Panc1 (cell line): ENCODE measurements around the gene TAF4B. TPM values are rescaled to one million over a fixed set of nuclear protein-coding genes. Genes with fewer than 3 reads are reported as not detected.
"Not testable (repeated sequence)": the region's sequence is repeated elsewhere in the genome, so short reads cannot be mapped to it uniquely, and the experiment has no call there.

Experiments
- ATAC-seq: fragments of 200-7000 bp; cut with Tn5 transposase; 2 replicates; pipeline ENCODE4 v1.9.1; 2020; ENCODE audit warnings: mild to moderate bottlenecking, moderate library complexity
- BruUV-seq: library from RNA; stranded (reverse); fragments of 400-500 nt; replicated peaks from 2 replicates; lab custom pipeline; 2021; lab: Mats Ljungman, UMichigan
- CTCF ChIA-PET: fragments of 300-600 bp; sonication (Branson Sonifier 250); formaldehyde crosslinking; loops from one replicate; lab custom pipeline; 2022; ENCODE audit warnings: antibody characterized with exemption; lab: Charles Lee
- POLR2A ChIA-PET: fragments of 300-600 bp; sonication (Branson Sonifier 250); formaldehyde crosslinking; loops from one replicate; lab custom pipeline; 2022; ENCODE audit warnings: antibody characterized with exemption; lab: Charles Lee
- DNase-seq: peaks from one replicate; pipeline ENCODE4 v3.0.0-alpha.2; 2010; ENCODE audit warnings: low read depth, low spot score
- H3K27ac ChIP-seq: 2 replicates; pipeline ENCODE4 v1.5.1; 2011; ENCODE audit warnings: mild to moderate bottlenecking, low read length, inconsistent platforms
- H3K27me3 ChIP-seq: fragments of 200-500 bp; sonication (Bioruptor generic); 2 replicates; pipeline ENCODE4 v1.6.0; 2014; ENCODE audit warnings: low read length, inconsistent platforms; ENCODE audit not compliant: control insufficient read depth, insufficient read depth
- H3K36me3 ChIP-seq: fragments of 200-500 bp; sonication (Bioruptor generic); 2 replicates; pipeline ENCODE4 v1.5.1; 2014; ENCODE audit warnings: inconsistent platforms, mild to moderate bottlenecking, low read length, moderate library complexity; ENCODE audit not compliant: control insufficient read depth, insufficient read depth
- H3K4me1 ChIP-seq: 2 replicates; pipeline ENCODE4 v1.5.1; 2011; ENCODE audit warnings: inconsistent platforms, mild to moderate bottlenecking, low read length, moderate library complexity; ENCODE audit not compliant: control insufficient read depth, insufficient read depth
- H3K4me3 ChIP-seq, 2 experiments: 2 replicates each; pipeline ENCODE4 v1.5.1; 2011 to 2012; ENCODE audit warnings: low read depth in 2 of 2, low read length in 2 of 2, mild to moderate bottlenecking in 2 of 2, inconsistent platforms in 1 of 2, moderate library complexity in 1 of 2
- H3K9me3 ChIP-seq: fragments of 200-500 bp; sonication (Bioruptor generic); 2 replicates; pipeline ENCODE4 v1.5.1; 2014; ENCODE audit warnings: low read depth, mild to moderate bottlenecking, inconsistent platforms, low read length, moderate library complexity; ENCODE audit not compliant: control insufficient read depth, insufficient read depth
- POLR2AphosphoS5 ChIP-seq: IDR thresholded peaks from 2 replicates; pipeline ENCODE4 v1.6.1; 2012; ENCODE audit warnings: mild to moderate bottlenecking, low read depth, low read length, moderate library complexity
- SIN3A ChIP-seq: IDR thresholded peaks from 2 replicates; pipeline ENCODE4 v1.6.1; 2012; ENCODE audit warnings: low read depth, mild to moderate bottlenecking, low read length, moderate library complexity, borderline replicate concordance; ENCODE audit not compliant: insufficient read depth
- TCF7L2 ChIP-seq: IDR thresholded peaks from 2 replicates; pipeline ENCODE4 v1.6.1; 2011; ENCODE audit warnings: mild to moderate bottlenecking, low read depth, low read length, inconsistent platforms
- in situ Hi-C: cut with HindIII; loops from 2 replicates; pipeline ENCODE4 v1.10.0; 2016; ENCODE audit warnings: low sequenced_read_pairs, low pct_unique_long_range_greater_than_20kb
- intact Hi-C: fragments of 100-400 bp; cut with micrococcal nuclease; formaldehyde crosslinking; loops from one replicate; pipeline ENCODE4 v1.10.0; 2022; ENCODE audit not compliant: unreplicated experiment
- total RNA-seq: library from RNA; stranded (reverse); gene quantifications from one replicate; pipeline ENCODE4 v1.2.1, GENCODE V29; 2021; ENCODE audit not compliant: unreplicated experiment
- TF ChIP-seq, protein P1 (sequence below): fragments of 450-650 bp; IDR thresholded peaks from 2 replicates; pipeline ENCODE4 v1.5.1; 2017; ENCODE audit warnings: mild to moderate bottlenecking
- TF ChIP-seq, protein P2 (sequence below), 2 experiments: IDR thresholded peaks; 2 replicates each; pipeline ENCODE4 v1.6.1; 2011 to 2012; ENCODE audit warnings: low read depth in 2 of 2, control low read depth in 1 of 2, low read length in 1 of 2, mild to moderate bottlenecking in 1 of 2, moderate library complexity in 1 of 2; ENCODE audit not compliant: insufficient read depth in 1 of 2

TAF4B gene
- total RNA-seq, 1 experiment from 2014 or later: 8.0 TPM

DNA sequence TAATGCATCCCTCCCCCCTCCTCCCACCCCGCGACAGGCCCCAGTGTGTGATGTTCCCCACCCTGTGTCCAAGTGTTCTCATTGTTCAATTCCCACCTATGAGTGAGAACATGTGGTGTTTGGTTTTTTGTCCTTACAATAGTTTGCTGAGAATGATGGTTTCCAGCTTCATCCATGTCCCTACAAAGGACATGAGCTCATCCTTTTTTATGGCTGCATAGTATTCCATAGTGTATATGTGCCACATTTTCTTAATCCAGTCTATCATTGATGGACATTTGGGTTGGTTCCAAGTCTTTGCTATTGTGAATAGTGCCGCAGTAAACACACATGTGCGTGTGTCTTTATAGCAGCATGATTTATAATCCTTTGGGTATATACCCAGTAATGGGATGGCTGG, 33.2 kb downstream of the TAF4B start:
- H3K9me3 ChIP-seq, CTCF ChIA-PET, ATAC-seq, H3K4me1 ChIP-seq, BruUV-seq, H3K36me3 ChIP-seq, H3K4me3 ChIP-seq, H3K27me3 ChIP-seq, POLR2A ChIA-PET, intact Hi-C loops, DNase-seq, in situ Hi-C loops, H3K27ac ChIP-seq: not testable (repeated sequence)

DNA sequence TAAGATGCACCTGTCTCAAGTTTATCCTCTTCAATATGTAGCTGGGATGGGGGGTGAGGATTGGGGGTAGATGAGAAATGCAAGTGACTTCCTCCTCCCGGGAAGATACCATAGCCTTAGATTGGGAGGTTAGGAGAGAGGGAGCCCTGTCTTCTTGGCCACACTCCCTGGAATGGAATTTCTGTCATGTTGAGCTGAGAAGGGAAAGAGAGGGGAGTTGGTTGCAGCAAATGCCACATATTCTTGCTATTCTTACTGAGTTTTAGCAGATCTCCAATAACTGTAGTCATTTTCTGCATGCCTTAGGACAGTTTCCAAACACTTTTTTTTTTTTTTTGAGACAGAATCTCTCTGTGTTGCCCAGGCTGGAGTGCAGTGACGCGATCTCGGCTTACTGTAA, 35.9 kb downstream of the TAF4B start:
- ChIA-PET POLR2A (interaction anchor here (0.6 kb wide), 1 partner anchor 37 kb away, joined by 3 read pairs; no protein-coding TSS in a partner anchor), CTCF (no interaction called here)
- no peaks in the 10 kb centered on the region for H3K27me3 ChIP-seq
- in situ Hi-C loops (no loop called here), intact Hi-C loops (no loop called here)
- TF ChIP-seq TCF7L2: no peak
- no peak for TF ChIP-seq POLR2AphosphoS5
- TF ChIP-seq, protein P1, sequence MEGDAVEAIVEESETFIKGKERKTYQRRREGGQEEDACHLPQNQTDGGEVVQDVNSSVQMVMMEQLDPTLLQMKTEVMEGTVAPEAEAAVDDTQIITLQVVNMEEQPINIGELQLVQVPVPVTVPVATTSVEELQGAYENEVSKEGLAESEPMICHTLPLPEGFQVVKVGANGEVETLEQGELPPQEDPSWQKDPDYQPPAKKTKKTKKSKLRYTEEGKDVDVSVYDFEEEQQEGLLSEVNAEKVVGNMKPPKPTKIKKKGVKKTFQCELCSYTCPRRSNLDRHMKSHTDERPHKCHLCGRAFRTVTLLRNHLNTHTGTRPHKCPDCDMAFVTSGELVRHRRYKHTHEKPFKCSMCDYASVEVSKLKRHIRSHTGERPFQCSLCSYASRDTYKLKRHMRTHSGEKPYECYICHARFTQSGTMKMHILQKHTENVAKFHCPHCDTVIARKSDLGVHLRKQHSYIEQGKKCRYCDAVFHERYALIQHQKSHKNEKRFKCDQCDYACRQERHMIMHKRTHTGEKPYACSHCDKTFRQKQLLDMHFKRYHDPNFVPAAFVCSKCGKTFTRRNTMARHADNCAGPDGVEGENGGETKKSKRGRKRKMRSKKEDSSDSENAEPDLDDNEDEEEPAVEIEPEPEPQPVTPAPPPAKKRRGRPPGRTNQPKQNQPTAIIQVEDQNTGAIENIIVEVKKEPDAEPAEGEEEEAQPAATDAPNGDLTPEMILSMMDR: no peak
- TF ChIP-seq SIN3A: no peak
- TF ChIP-seq, protein P2, sequence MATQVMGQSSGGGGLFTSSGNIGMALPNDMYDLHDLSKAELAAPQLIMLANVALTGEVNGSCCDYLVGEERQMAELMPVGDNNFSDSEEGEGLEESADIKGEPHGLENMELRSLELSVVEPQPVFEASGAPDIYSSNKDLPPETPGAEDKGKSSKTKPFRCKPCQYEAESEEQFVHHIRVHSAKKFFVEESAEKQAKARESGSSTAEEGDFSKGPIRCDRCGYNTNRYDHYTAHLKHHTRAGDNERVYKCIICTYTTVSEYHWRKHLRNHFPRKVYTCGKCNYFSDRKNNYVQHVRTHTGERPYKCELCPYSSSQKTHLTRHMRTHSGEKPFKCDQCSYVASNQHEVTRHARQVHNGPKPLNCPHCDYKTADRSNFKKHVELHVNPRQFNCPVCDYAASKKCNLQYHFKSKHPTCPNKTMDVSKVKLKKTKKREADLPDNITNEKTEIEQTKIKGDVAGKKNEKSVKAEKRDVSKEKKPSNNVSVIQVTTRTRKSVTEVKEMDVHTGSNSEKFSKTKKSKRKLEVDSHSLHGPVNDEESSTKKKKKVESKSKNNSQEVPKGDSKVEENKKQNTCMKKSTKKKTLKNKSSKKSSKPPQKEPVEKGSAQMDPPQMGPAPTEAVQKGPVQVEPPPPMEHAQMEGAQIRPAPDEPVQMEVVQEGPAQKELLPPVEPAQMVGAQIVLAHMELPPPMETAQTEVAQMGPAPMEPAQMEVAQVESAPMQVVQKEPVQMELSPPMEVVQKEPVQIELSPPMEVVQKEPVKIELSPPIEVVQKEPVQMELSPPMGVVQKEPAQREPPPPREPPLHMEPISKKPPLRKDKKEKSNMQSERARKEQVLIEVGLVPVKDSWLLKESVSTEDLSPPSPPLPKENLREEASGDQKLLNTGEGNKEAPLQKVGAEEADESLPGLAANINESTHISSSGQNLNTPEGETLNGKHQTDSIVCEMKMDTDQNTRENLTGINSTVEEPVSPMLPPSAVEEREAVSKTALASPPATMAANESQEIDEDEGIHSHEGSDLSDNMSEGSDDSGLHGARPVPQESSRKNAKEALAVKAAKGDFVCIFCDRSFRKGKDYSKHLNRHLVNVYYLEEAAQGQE (IDR thresholded peaks at IDR 0.05; ENCODE audit: insufficient read depth in 1 of 2, low read depth in 2 of 2, low read length in 1 of 2): no peak
- H3K27ac ChIP-seq: no peak overlapping the region
- BruUV-seq: no TSS peak
- H3K9me3 ChIP-seq: no peaks in the 10 kb centered on the region
- ATAC-seq (no peak), DNase-seq (no peak)
- H3K4me1 ChIP-seq: no peaks in the 10 kb centered on the region
- H3K36me3 ChIP-seq: no peaks in the 10 kb centered on the region
- H3K4me3 ChIP-seq: no peak overlapping the region

DNA sequence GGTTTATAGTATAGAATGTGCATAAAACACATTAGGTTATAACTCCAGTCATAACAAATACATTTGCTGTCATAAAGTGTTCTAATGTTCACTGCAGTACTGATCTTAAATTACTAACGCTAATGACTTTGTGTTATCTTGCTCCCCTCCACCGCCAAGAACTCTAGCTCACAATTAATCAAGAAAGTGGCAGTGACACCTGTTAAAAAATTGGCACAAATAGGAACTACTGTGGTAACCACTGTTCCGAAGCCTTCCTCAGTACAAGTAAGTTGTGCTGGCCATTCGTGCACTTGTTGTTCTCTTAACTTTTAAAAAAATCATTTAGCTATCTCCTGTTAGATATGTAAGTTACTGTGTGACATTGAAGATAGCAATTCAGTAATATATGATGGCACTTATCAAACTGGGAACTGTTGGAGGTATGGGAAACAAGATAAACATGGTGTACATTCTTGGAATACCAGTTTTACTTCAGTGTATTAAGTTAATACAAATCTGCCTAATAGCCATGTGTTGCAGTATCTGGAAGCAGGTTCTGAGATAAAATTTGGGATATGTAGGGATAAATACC, 41.2 kb downstream of the TAF4B start:
- DNase-seq (no peak), ATAC-seq (no peak)
- Histone ChIP-seq H3K4me3 (no peak overlapping the region), H3K9me3 (no peaks in the 10 kb centered on the region), H3K36me3 (no peaks in the 10 kb centered on the region), H3K27me3 (no peaks in the 10 kb centered on the region), H3K27ac (no peak overlapping the region), H3K4me1 (no peaks in the 10 kb centered on the region)
- ChIA-PET CTCF (no interaction called here), POLR2A (no interaction called here)
- in situ Hi-C loops: no loop called here
- intact Hi-C loops: no loop called here
- TF ChIP-seq TCF7L2: no peak
- TF ChIP-seq SIN3A: no peak
- TF ChIP-seq, protein P1: no peak
- TF ChIP-seq, protein P2 (IDR thresholded peaks at IDR 0.05; ENCODE audit: insufficient read depth in 1 of 2, low read depth in 2 of 2, low read length in 1 of 2): no peak
- TF ChIP-seq POLR2AphosphoS5: no peak
- no TSS peak for BruUV-seq
